GM19397 (cell line): Measurements from ENCODE around the gene OR2T34.
"Not testable (repeated sequence)": the region's sequence is repeated elsewhere in the genome, so short reads cannot be mapped to it uniquely, and the experiment has no call there.

Source experiments
- ATAC-seq: cut with Tn5 transposase; IDR thresholded peaks from one replicate; pipeline ENCODE4 v1.9.1; 2021; ENCODE audit warnings: mild to moderate bottlenecking, moderate library complexity; ENCODE audit not compliant: unreplicated experiment

The OR2T34 gene

DNA sequence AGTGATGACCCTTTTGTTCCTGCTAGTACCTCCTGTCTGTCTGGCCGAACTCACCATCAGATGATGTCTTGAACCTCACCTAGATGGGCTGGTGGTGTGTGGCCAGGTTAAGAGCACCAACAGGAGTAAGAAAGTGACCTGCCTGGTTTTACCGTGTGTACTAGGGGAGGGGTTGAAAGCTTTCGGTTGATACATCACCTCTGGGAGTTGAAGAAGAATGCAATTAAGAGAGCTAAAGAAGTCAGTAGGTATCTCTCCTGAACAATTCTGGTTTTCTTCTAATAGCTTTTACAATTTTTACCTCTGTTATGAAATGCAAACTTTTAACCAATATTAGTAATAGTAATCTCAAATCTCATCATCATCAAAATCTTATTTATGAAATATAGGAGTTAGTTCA, 11.9 kb downstream of the OR2T34 start, which contains the start of gene OR2T29:
Gene OR2T29, minus strand, starts transcription at position 101 of the 400 bp plus-strand sequence. CDS start 3,281 bp downstream, outside the sequence.
- not testable (repeated sequence) for ATAC-seq

DNA sequence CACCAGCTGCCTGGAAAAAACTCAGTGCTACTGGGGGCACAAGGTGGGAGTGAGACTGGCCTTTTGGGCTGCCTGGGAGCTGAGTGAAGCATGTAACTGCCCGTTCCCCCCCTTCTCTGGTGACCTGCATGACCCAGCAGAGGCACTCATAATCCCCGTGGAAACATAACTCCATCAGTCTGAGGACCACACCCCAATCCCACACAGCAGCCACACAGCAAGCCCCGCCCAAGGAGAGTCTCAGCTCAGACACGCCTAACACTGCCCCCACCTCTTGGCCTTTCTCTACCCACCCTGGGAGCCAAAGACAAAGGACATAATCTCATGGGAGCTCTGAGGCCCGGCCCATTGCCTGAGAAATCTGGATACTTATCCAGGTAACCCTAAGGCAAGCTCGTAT, 23.5 kb downstream of the OR2T34 start:
- ATAC-seq, result not testable (repeated sequence)

DNA sequence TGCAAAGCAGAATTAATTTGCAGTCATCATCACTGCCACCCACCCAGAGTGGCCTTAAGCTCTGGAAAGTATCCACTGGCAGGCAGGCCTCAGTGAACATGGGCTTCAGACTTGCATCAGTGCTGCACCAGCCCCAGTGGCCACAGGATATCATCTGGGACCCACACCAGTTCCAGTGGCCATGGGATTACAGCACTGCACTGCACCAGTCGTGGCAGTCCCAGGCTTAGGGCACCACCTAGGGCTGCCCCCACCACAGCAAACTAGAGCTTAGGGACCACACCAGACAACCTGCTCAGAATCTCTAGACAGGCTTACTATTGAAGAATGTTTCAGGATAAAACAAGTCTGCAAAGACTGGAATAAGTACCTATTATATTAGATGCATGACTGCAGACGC, 27.2 kb downstream of the OR2T34 start:
- not testable (repeated sequence) for ATAC-seq

DNA sequence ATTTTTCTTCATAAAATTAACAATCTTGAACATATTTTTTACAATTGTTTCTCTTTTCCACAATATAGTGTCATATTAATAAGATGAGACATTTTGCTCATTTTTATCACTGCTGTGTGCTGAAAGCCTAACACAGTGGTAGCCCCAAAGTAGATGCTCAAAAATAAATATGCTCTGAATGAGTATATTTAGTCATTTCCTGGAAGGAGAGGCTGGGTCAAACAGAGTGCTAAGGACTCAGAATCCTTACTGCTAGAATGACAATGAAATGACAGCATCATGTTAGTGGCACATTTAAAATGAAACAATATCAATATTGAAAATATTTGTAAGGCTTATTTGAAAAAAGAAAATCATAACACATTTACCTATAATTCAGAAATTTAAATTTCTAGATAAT, 37.1 kb downstream of the OR2T34 start:
- ATAC-seq, result not testable (repeated sequence)
